Lower leg skin (tissue), 4 donors: ENCODE measurements around the gene UNC45B. TPM values are rescaled to one million over a fixed set of nuclear protein-coding genes. Genes with fewer than 3 reads are reported as not detected.

Source experiments
- DNase-seq, 2 donors: peaks; one replicate each; pipeline ENCODE4 v3.0.0-alpha.2; 2019; ENCODE audit warnings: low spot score in 2 of 2
- H3K4me3 ChIP-seq: fragments of 200-600 bp; sonication (generic); 2 replicates; pipeline ENCODE4 v1.5.1; 2017; ENCODE audit warnings: mild to moderate bottlenecking, low read depth; ENCODE audit not compliant: poor library complexity, severe bottlenecking
- POLR2A ChIP-seq, 2 donors: fragments of 450-650 bp; IDR thresholded peaks; one replicate each; pipeline ENCODE4 v1.6.1; 2016 to 2017; ENCODE audit warnings: antibody characterized with exemption in 2 of 2, mild to moderate bottlenecking in 1 of 2, moderate library complexity in 1 of 2
- WGBS, 2 donors: methylation state at CpG; one replicate each; pipeline ENCODE4 v1.1.5; 2018; 5-methylcytosine and 5-hydroxymethylcytosine counted together
- intact Hi-C: fragments of 100-400 bp; cut with DNase I; formaldehyde crosslinking; loops from one replicate; pipeline ENCODE4 v1.15.0; 2023; ENCODE audit warnings: low total_unique reads
- total RNA-seq, 4 donors: library from RNA; depleted of rRNA; stranded (reverse); fragments of >200 nt; gene quantifications; one replicate each; pipeline ENCODE4 v1.1.0, GENCODE V29; 2016
- TF ChIP-seq, protein P1 (sequence below), 3 donors: fragments of 450-650 bp; IDR thresholded peaks; one replicate each; pipeline ENCODE4 v1.5.1; 2016; ENCODE audit warnings: antibody characterized with exemption in 3 of 3, mild to moderate bottlenecking in 3 of 3, moderate library complexity in 2 of 3

UNC45B gene, protein sequence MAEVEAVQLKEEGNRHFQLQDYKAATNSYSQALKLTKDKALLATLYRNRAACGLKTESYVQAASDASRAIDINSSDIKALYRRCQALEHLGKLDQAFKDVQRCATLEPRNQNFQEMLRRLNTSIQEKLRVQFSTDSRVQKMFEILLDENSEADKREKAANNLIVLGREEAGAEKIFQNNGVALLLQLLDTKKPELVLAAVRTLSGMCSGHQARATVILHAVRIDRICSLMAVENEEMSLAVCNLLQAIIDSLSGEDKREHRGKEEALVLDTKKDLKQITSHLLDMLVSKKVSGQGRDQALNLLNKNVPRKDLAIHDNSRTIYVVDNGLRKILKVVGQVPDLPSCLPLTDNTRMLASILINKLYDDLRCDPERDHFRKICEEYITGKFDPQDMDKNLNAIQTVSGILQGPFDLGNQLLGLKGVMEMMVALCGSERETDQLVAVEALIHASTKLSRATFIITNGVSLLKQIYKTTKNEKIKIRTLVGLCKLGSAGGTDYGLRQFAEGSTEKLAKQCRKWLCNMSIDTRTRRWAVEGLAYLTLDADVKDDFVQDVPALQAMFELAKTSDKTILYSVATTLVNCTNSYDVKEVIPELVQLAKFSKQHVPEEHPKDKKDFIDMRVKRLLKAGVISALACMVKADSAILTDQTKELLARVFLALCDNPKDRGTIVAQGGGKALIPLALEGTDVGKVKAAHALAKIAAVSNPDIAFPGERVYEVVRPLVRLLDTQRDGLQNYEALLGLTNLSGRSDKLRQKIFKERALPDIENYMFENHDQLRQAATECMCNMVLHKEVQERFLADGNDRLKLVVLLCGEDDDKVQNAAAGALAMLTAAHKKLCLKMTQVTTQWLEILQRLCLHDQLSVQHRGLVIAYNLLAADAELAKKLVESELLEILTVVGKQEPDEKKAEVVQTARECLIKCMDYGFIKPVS
- under 1 TPM in 1 of 4 donors, not detected in 3; 0.06 TPM for total RNA-seq

DNA sequence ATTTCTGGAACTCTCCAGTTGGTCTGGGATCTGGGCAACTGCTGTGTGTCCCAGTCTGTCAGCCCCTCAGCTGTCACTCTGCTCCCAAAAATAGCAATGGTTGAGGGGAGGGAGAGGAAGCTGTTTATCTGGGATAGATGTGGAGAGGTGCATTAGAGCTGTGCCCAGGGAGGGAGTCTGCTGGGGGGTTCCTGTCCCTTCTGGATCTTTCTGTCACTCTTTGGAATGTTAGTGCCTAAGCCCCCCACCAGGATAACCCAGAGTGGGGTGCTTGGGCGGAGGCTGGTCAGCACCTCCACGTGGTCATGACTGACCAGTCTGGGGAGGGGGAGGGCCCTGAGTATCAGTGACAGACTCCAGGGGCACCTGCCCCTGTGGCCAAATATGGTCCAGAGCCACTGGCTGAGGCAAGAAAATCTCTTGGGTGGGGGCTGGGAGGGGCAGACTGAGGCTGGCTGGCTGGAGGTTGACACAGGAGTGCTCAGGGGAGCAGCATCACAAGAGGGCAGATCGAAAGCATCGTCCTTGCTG, at the start of gene UNC45B:
UNC45B (plus strand) TSS at position 443 of the 531 bp plus-strand sequence. CDS start 447 bp downstream, outside the sequence.
- DNase-seq, result no peak
- no peak within 1 kb of the TSS for H3K4me3 ChIP-seq
- TF ChIP-seq POLR2A (IDR thresholded peaks at IDR 0.05), result no peak
- TF ChIP-seq, protein P1, sequence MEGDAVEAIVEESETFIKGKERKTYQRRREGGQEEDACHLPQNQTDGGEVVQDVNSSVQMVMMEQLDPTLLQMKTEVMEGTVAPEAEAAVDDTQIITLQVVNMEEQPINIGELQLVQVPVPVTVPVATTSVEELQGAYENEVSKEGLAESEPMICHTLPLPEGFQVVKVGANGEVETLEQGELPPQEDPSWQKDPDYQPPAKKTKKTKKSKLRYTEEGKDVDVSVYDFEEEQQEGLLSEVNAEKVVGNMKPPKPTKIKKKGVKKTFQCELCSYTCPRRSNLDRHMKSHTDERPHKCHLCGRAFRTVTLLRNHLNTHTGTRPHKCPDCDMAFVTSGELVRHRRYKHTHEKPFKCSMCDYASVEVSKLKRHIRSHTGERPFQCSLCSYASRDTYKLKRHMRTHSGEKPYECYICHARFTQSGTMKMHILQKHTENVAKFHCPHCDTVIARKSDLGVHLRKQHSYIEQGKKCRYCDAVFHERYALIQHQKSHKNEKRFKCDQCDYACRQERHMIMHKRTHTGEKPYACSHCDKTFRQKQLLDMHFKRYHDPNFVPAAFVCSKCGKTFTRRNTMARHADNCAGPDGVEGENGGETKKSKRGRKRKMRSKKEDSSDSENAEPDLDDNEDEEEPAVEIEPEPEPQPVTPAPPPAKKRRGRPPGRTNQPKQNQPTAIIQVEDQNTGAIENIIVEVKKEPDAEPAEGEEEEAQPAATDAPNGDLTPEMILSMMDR (IDR thresholded peaks at IDR 0.05), result no peak
- WGBS, 2 donors, result 70 to 76% methylated on average over 4 of the region's 4 CpGs
- intact Hi-C loops, result no loop called here

DNA sequence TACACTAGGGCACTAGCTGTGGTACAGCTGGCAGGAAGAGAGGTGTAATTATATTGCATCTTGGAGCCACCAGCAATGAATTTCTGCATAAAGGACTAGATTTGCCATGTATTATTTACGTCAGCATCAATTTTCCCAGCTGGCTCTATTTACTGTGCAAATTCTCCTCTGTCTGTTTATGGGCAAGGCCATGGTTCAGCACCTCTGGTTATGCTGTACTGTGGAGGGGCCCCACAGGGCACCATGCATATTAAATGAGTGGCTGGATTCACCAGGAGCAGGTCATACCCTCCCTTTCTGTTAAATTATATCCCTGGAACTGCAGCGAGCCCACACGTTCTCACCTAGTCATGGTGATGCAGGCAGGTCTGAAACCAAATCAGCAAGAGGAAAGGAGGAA, 47.7 kb upstream of the UNC45B start:
- no peak for DNase-seq
- no peak overlapping the region for H3K4me3 ChIP-seq
- WGBS, 2 donors, result 91 to 96% methylated on average over 3 of the region's 3 CpGs
- TF ChIP-seq POLR2A (IDR thresholded peaks at IDR 0.05), result no peak
- TF ChIP-seq, protein P1 (IDR thresholded peaks at IDR 0.05), result no peak
- intact Hi-C loops, result loop anchor here (10.0 kb wide), 1 partner anchor 105 kb away; no protein-coding TSS in a partner anchor

DNA sequence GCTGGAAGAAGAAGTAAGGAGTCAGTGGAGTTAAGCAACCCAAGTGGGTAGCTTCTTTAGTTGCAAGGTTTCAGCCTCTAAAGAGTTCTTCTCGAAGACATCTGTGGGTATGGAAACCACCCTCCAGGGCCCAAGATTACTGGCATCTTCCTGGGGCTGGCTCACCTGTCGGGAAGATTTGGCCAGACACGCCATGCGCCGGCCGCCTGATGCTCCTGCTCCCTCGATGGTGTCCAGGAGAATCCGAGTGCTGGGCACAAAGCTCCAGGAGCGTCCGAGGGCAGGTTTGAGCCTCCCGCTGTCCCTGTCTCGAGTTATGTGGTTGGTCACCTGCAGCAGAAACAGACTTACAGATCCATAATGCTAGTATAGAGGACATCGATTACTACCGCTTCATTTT, 46.6 kb upstream of the UNC45B start:
- DNase-seq, result no peak
- intact Hi-C loops, result no loop called here
- 92 to 98% methylated on average over 14 of the region's 14 CpGs for WGBS, 2 donors

DNA sequence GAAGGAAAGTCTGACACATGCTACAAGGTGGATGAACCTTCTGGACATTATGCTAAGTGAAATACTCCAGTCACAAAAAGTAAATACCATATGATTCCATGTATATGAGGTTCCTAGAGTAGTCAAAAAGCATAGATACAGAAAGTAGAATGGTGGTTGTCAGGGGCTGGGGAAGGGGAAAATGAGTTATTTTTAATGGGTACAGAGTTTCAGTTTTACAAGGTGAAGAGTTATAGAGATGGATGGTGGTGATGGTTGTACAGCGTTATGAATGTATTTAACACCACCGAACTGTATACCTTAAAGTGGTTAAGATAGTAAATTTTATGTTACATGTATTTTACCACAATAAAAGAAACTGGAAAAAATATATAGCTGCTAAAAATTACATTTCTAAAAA, 45.9 kb upstream of the UNC45B start:
- WGBS, 2 donors, result 96% methylated on average over 2 of the region's 2 CpGs
- DNase-seq, result no peak
- no peak for TF ChIP-seq POLR2A (IDR thresholded peaks at IDR 0.05)
- TF ChIP-seq, protein P1 (IDR thresholded peaks at IDR 0.05), result no peak
- H3K4me3 ChIP-seq, result no peak overlapping the region
- intact Hi-C loops, result no loop called here

More for the DNA sequence above, 46.6 kb upstream of the UNC45B start:
- H3K4me3 ChIP-seq, result no peak overlapping the region
- TF ChIP-seq POLR2A (IDR thresholded peaks at IDR 0.05), result no peak

DNA sequence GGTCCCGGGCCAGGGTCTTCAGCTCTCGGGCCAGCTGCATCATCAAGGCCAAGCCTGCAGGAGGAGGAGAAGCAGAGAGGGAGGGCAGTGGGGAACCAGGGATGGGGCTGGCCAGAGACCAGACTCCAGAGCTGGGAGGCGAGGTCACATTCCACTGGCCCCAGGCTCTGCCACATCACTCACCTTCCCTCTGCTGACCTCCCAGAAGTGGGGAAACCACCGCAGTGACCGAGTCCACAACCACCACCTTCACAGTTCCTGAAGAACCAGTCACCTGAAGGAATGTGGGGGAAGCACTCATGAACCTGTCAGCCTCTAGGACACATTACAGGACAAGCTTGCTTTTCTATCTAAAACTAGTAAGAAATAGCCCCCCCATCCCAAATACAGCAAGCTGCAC, 44.3 kb upstream of the UNC45B start:
- H3K4me3 ChIP-seq, result no peak overlapping the region
- intact Hi-C loops, result no loop called here
- WGBS, 2 donors, result 91 to 93% methylated on average over 5 of the region's 5 CpGs
- DNase-seq, result no peak
- TF ChIP-seq, protein P1 (IDR thresholded peaks at IDR 0.05), result no peak
- no peak for TF ChIP-seq POLR2A (IDR thresholded peaks at IDR 0.05)
